Measurements from ENCODE around the gene TRIM47.

The TRIM47 gene

DNA sequence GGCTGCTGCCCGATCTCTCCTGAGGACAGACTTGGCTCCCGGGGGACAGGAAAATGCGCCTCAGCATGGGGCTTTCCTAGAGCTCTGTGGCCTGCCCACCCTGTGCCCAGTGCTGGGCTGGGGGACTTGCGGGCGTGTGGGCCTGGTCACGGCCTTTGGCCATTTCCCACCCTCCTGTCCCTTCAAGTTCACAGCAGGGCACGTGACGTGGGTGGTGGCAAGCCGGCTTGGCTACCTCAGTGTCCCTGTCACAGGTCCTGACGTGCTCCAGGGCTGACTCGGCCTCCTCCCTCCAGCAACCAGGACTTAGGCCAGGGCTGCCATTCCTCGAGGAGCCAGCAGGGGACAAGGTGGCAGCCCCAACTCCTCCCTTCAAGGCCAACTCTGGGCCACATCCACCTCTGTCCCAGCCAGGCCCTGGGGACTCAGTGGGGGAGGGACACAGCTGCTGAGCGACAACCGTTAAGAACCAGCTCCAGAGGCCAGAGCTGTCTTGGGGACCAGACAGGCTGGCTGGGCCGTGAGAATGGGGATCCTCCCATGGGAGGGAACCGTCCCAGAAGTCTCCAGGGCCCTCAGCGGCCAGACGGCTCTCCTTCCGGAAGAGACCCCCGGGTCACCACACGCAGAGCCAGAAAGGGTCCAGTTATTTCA, 33.2 kb downstream of the TRIM47 start:
- peak; percentile 74 to 79 for DNase-seq

GRCh38 chr17:75844530-75845057, 33.8 kb downstream of the TRIM47 start:
- peak; percentile 26 to 47 for DNase-seq

GRCh38 chr17:75843577-75844529, 34.5 kb downstream of the TRIM47 start, which contains the start of gene UNC13D:
UNC13D (minus strand) TSS chr17:75844404; CDS start chr17:75844337, 67 bp downstream.
- peak; percentile 63 to 65 for DNase-seq

- DNase-seq, result peak; percentile 38 to 41
Measured at GRCh38 chr17:75842963-75843576, 35.3 kb downstream of the TRIM47 start.

DNA sequence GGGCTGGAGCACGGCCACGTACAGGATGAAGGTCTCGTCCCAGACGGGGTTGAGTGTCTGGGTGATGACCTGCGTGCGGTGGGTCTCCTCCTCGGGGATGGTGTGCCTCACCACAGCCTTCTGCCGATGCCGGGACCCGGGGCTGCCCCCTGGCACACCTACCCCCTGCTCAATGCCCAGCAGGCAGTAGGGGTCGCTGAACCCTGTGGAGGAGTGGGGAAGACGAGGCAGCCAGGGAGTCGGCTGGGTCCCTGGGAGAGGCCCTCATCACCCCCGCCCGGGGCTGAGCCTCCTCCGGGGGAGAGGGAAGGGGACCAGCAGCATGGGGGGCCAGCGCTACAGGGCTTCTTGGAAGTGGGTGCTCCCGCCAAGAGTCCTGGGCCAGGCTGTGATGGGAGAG, 36.0 kb downstream of the TRIM47 start:
- no peak for DNase-seq

- DNase-seq, result no peak
Measured at GRCh38 chr17:75840799-75841164, 37.6 kb downstream of the TRIM47 start.

- DNase-seq, result no peak
Measured at GRCh38 chr17:75839942-75840798, 38.2 kb downstream of the TRIM47 start.

DNA sequence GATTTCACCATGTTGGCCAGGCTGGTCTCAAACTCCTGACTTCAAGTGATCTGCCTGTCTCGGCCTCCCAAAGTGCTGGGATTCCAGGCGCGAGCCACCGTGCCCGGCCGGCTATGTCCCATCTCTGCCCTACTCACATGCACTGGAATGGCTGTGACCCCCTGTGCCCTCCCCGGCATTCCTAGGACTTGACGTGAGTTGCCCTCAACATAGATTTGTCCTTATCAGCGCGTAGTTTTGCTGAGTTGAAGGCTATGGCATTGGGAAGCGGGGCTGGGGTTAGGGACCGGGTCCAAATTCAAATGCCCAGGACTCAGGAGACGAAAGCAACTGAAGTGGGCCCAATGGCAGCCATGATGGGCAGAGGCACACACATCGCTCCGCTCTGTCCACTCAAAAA, 40.0 kb downstream of the TRIM47 start:
- no peak for DNase-seq

DNA sequence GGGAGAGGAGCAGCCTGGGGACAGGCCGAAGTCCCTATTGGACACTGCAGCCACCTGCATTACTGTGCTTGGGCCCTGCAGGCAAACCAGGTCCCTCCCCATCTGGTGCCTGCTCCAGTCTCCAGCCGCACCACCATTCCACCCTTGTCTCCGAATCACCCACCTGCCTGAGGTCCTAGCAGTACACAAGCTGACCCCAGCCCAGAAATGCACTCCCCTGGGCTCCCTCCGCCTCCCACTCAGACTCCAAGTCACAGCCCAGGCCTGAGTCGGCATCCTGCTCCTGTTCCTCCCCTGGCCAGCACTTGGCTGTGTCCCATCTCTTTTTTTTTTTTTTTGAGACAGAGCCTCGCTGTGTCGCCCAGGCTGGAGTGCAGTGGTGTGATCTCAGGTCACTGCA, 40.5 kb downstream of the TRIM47 start:
- no peak for DNase-seq

- no peak for DNase-seq
Measured at GRCh38 chr17:75836605-75837004, 41.8 kb downstream of the TRIM47 start.

GRCh38 chr17:75835654-75835987, 42.8 kb downstream of the TRIM47 start:
- no peak for DNase-seq

DNA sequence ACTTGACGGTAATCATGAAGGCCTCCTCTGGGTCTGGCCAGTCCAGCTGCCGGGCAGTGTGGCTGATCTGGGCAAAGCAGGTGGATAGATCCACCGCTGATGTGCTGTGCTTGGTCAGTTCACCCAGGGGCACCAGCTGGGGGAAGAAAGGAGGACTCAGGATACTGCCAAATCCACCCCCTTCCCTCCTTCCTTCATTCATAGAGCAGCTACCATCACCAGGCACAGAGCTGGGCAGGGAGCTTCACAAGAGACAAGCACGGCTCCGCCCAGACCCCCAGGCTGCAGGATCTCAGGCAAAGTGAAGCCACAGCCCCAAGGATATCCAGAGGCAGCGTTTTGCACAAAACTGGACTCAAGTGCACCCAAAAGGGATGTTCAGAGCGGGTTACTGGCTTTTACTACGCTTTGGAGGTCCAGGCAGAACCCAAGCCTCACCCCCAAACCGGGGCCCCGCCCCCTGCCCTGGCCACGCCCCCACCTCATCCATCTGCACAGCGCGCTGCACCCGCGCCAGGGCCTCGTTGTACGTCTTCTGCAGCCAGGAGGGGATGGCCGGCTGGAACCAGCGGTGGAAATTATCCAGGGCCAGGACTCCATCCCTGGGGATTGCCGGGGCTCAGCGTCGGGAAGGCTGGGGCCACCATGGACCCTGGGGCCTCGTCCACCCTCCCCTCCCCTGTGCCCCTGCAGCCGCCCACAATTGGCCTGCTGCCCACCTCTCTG, 43.3 kb downstream of the TRIM47 start:
- peak in 1 of 2 donors; percentile 35 for DNase-seq

- no peak for DNase-seq
Measured at GRCh38 chr17:75834279-75834920, 44.0 kb downstream of the TRIM47 start.

DNA sequence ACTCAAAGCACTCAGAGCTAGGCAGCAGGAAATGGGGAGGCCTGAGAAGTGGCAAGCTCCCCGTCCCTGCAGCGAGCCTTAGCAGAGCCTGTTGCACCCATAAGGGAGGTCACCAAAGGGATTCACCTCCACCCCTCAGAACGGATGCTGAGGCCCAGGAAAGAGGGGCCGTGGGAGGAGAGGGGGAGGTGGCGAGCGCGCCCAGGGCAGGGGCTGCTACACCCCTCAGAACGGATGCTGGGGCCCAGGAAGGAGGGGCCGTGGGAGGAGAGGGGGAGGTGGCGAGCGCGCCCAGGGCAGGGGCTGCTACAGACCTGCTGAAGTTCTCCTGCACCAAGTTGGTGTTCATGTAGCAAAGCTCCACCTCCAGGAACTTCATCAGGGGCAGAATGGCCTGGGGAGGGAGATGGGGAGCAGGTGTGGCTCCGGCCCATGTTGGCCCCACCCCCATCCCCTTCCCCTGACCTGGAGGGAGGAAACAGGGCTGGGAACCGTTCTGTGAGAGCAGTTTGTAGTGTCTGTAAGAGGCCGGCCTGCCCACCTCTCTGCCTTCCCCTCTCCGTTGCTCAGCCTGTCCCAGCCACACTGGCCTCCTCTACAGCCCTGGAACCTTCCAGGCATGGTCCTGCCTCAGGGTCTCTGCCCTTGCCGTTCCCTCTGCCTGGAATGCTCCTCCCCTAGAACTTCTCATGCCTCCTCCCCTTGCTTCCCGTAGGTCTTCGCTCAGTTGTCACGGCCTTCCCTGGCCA, 45.6 kb downstream of the TRIM47 start:
- peak; percentile 30 to 40 for DNase-seq

DNA sequence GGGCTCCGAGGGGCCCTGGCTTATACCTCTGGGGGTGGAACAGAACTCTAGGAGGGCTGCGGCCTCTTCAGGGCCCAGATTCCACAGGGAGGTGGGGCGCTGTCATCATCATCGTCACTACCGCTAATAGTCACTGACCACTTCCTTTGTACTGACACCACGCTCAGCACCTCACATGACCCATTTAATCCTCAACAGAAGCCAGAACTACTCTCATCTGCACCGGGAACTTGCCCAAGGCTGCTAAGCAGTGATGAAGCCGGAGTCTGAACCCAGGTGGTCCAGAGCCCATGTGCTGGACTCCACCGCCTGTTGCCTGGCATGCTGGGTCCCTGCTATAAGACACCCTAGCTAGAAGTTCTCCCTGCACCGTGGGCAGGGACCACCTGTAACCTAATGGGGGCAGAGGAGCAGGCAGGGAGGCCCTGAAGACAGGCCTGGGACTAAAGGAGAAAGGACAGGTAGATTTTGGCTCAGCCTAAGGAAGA, 46.2 kb downstream of the TRIM47 start:
- peak; percentile 38 to 58 for DNase-seq

GRCh38 chr17:75831032-75831571, 47.3 kb downstream of the TRIM47 start:
- DNase-seq, result no peak

DNA sequence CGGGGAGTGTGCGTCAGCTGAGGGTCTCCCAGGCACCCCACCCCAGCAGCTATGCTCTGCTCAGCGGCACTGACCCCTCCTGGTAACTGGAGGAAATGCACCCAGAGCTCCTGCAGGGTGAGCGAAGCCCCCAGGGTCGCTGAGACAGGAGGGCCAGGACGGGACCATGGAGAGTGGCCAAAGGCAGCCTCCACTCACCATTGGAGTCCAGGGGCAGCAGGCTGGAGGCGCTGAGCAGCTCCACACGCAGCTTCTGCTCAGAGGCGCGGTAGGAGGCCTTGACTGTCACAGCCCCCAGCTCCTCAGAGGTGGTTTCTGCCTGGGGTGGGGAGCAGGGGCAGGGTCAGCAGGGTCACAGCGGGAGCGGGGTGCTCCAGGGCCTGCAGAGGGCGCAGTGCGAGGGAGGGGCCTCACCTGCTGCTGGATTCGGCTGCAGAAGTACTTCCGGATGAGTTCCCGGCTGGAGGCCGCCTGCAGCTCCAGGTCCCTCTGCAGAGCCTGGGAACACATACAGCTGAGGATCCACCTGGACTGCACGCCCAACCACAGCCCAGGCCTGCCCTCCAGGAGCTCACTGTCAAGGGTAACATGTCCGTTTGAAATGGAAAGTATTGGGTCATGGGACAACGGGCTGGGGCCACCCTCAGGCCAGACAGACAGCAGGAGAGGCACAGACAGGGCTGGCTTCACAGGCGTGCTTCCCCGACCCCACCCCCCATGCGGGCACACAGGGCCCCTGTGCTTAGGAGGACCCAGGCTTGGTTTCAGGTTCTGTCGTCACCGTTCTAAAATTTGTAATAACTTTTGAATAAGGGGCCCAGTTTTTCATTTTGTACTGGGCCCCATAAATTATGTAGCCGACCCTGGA, 48.0 kb downstream of the TRIM47 start:
- peak; percentile 45 to 56 for DNase-seq

GRCh38 chr17:75829747-75830146, 48.6 kb downstream of the TRIM47 start:
- DNase-seq, result no peak

DNA sequence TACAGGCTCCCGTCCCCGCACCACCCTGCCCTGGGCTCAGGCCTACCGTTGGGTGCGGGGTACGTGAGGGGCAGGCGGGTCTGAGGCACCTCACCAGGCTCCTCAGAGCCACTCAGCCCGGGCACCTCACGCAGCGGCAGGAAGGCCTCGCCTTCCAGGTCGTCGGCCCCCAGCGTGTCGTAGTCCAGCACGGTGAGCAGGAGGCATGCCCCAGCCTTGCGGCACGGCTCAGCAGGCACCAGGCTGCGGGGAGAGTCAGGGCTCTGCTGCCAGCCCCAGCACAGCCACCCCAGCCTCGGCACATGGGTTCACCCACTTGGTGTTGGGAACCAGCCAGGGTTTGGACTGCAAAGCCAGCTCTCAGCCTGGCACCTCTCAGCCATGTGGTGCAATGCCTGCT, 49.6 kb downstream of the TRIM47 start:
- no peak for DNase-seq
